GM12878 (cell line): ENCODE results near the gene CDCA3. TPM values are rescaled to one million over a fixed set of nuclear protein-coding genes. Genes with fewer than 3 reads are reported as not detected.
A peak's percentile ranks its signal among the peaks of the same experiment; 100 is the strongest.

Source experiments
- ATAC-seq: fragments of 200-7000 bp; cut with Tn5 transposase; 3 replicates; pipeline ENCODE4 v1.9.1; 2020; ENCODE audit warnings: mild to moderate bottlenecking, moderate library complexity
- BruUV-seq: library from RNA; stranded (reverse); fragments of 400-500 nt; replicated peaks from 2 replicates; lab custom pipeline; 2021; lab: Mats Ljungman, UMichigan
- CTCF ChIA-PET: fragments of 300-600 bp; sonication (Branson Sonifier 250); formaldehyde crosslinking; extraction: SDS; loops from one replicate; lab custom pipeline; 2021; ENCODE audit warnings: inconsistent platforms; lab: Yijun Ruan, JAX
- POLR2A ChIA-PET: fragments of 350-600 bp; formaldehyde crosslinking; extraction: SDS; loops from one replicate; lab custom pipeline; 2021; ENCODE audit warnings: inconsistent platforms; lab: Charles Lee
- RAD21 ChIA-PET: fragments of 300-600 bp; sonication (Branson Sonifier 250); formaldehyde crosslinking; loops from one replicate; lab custom pipeline; 2023; ENCODE audit warnings: antibody characterized with exemption; ENCODE audit not compliant: unreplicated experiment; lab: Charles Lee
- SMC1A ChIA-PET: fragments of 300-600 bp; sonication (Branson Sonifier 250); formaldehyde crosslinking; loops from one replicate; lab custom pipeline; 2023; ENCODE audit not compliant: unreplicated experiment, uncharacterized antibody; lab: Charles Lee
- DNase-seq: peaks from one replicate; pipeline ENCODE4 v3.0.0-alpha.2; 2011; ENCODE audit warnings: low read depth, low spot score
- FAIRE-seq: peaks from 3 replicates; lab custom pipeline; 2011; peaks lifted over from hg19 to GRCh38; lab: Jason Lieb, UNC
- H2AFZ ChIP-seq: 2 replicates; pipeline ENCODE4 v1.6.0; 2011; ENCODE audit warnings: low read depth, low read length, control low read depth; ENCODE audit not compliant: control insufficient read depth
- H3K27ac ChIP-seq: 2 replicates; pipeline ENCODE4 v1.5.1; 2011; ENCODE audit warnings: control low read depth; ENCODE audit not compliant: control insufficient read depth, insufficient read depth
- H3K27me3 ChIP-seq, 2 experiments: replicated peaks in 1 of 2; 2 replicates each; pipeline versions ENCODE4 v1.6.0 to v1.6.1; 2011; ENCODE audit warnings: low read length in 1 of 2; ENCODE audit not compliant: control insufficient read depth in 2 of 2, insufficient read depth in 2 of 2
- H3K36me3 ChIP-seq, 2 experiments: 2 replicates each; pipeline ENCODE4 v1.5.1; 2011; ENCODE audit warnings: low read length in 1 of 2; ENCODE audit not compliant: control insufficient read depth in 2 of 2, insufficient read depth in 2 of 2
- H3K4me1 ChIP-seq: 2 replicates; pipeline ENCODE4 v1.6.1; 2011; ENCODE audit warnings: mild to moderate bottlenecking, low read length, moderate library complexity, mixed read lengths; ENCODE audit not compliant: control insufficient read depth, insufficient read depth
- H3K4me2 ChIP-seq: 2 replicates; pipeline ENCODE4 v1.6.0; 2011; ENCODE audit warnings: control low read depth; ENCODE audit not compliant: control insufficient read depth, insufficient read depth
- H3K4me3 ChIP-seq: fragments of 200-600 bp; sonication (generic); 2 replicates; pipeline ENCODE4 v1.5.1; 2016
- H3K79me2 ChIP-seq: 2 replicates; pipeline ENCODE4 v1.6.0; 2011; ENCODE audit warnings: low read length; ENCODE audit not compliant: control insufficient read depth, insufficient read depth
- H3K9ac ChIP-seq: 2 replicates; pipeline ENCODE4 v1.8.0; 2011; ENCODE audit warnings: low read length, control low read depth, mixed read lengths; ENCODE audit not compliant: control insufficient read depth, insufficient read depth
- H3K9me3 ChIP-seq: replicated peaks from 3 replicates; pipeline ENCODE4 v1.5.1; 2011; ENCODE audit warnings: mild to moderate bottlenecking, low read length; ENCODE audit not compliant: control insufficient read depth, insufficient read depth
- H4K20me1 ChIP-seq: 2 replicates; pipeline ENCODE4 v1.6.0; 2011; ENCODE audit not compliant: control insufficient read depth, insufficient read depth
- BCL3 ChIP-seq: IDR thresholded peaks from 2 replicates; pipeline ENCODE4 v1.6.1; 2011; ENCODE audit warnings: borderline replicate concordance, low read depth, mild to moderate bottlenecking, moderate library complexity, low read length; ENCODE audit not compliant: insufficient read depth, poor library complexity, severe bottlenecking
- BCLAF1 ChIP-seq: fragments of 450-650 bp; IDR thresholded peaks from 2 replicates; pipeline ENCODE4 v1.6.1; 2017; ENCODE audit warnings: antibody characterized with exemption, mild to moderate bottlenecking, moderate library complexity
- CHD4 ChIP-seq: fragments of 200-600 bp; sonication (generic); IDR thresholded peaks from 2 replicates; pipeline ENCODE4 v1.6.1; 2016; ENCODE audit warnings: mild to moderate bottlenecking
- CTCF ChIP-seq, 3 experiments: IDR thresholded peaks in 2 of 3; conservative IDR thresholded peaks in 1 of 3; 2 replicates each; pipeline ENCODE4 v1.5.1; 2011; ENCODE audit warnings: low read depth in 3 of 3, low read length in 3 of 3, mild to moderate bottlenecking in 3 of 3, control low read depth in 2 of 3, moderate library complexity in 2 of 3, inconsistent platforms in 1 of 3, mixed read lengths in 1 of 3; ENCODE audit not compliant: control insufficient read depth in 2 of 3, insufficient read depth in 1 of 3; ENCODE audit errors: extremely low read depth in 1 of 3
- EZH2 ChIP-seq: IDR thresholded peaks from 2 replicates; pipeline ENCODE4 v1.6.1; 2012; ENCODE audit warnings: low read depth, mild to moderate bottlenecking, control low read depth, inconsistent platforms, low read length, borderline replicate concordance; ENCODE audit not compliant: control insufficient read depth
- GATAD2B ChIP-seq: fragments of 450-650 bp; conservative IDR thresholded peaks from 2 replicates; pipeline ENCODE4 v1.6.1; 2017; ENCODE audit warnings: low read depth, mild to moderate bottlenecking, moderate library complexity
- MTA3 ChIP-seq: IDR thresholded peaks from 2 replicates; pipeline ENCODE4 v1.6.1; 2012; ENCODE audit warnings: low read length, inconsistent platforms, borderline replicate concordance
- MYC ChIP-seq: IDR thresholded peaks from 2 replicates; pipeline ENCODE4 v1.6.1; 2011; ENCODE audit warnings: mild to moderate bottlenecking, low read length, moderate library complexity, inconsistent platforms; ENCODE audit not compliant: insufficient read depth, insufficient replicate concordance, insufficient read length, severe bottlenecking
- NFXL1 ChIP-seq: fragments of 450-650 bp; IDR thresholded peaks from 2 replicates; pipeline ENCODE4 v1.6.1; 2017; ENCODE audit warnings: antibody characterized with exemption, mild to moderate bottlenecking, borderline replicate concordance
- RCOR1 ChIP-seq: conservative IDR thresholded peaks from 2 replicates; pipeline ENCODE4 v1.6.1; 2012; ENCODE audit warnings: low read depth, low read length, improper control_type of control experiment
- SMAD1 ChIP-seq: fragments of 450-650 bp; IDR thresholded peaks from 2 replicates; pipeline ENCODE4 v1.6.1; 2018; ENCODE audit warnings: mild to moderate bottlenecking, low read depth; ENCODE audit not compliant: partially characterized antibody
- SP1 ChIP-seq: IDR thresholded peaks from one replicate; pipeline ENCODE4 v1.6.1; 2011; ENCODE audit warnings: low read depth, low read length
- SUZ12 ChIP-seq: fragments of 200-600 bp; sonication (generic); IDR thresholded peaks from one replicate; pipeline ENCODE4 v1.6.1; 2018; ENCODE audit warnings: antibody characterized with exemption, mild to moderate bottlenecking; ENCODE audit not compliant: unreplicated experiment
- TCF3 ChIP-seq: IDR thresholded peaks from 2 replicates; pipeline ENCODE4 v1.6.1; 2012; ENCODE audit warnings: low read depth, mild to moderate bottlenecking, low read length, borderline replicate concordance; ENCODE audit not compliant: insufficient read depth
- TCF7 ChIP-seq: IDR thresholded peaks from 2 replicates; pipeline ENCODE4 v1.6.1; 2014; ENCODE audit warnings: antibody characterized with exemption, borderline replicate concordance
- ZBED1 ChIP-seq: IDR thresholded peaks from 2 replicates; pipeline ENCODE4 v1.6.1; 2016; ENCODE audit warnings: borderline replicate concordance
- WGBS: methylation state at CpG from one replicate; pipeline ENCODE4 v1.1.6; 2016; ENCODE audit warnings: low lambda C conversion rate; ENCODE audit not compliant: insufficient replicate concordance, insufficient coverage; ENCODE audit errors: missing lambda C conversion rate; 5-methylcytosine and 5-hydroxymethylcytosine counted together
- in situ Hi-C: fragments of 300-500 bp; cut with MboI; formaldehyde crosslinking; loops from 9 replicates; pipeline ENCODE4 v1.14.3; 2018; ENCODE audit warnings: mixed read lengths
- intact Hi-C: fragments of 100-400 bp; cut with micrococcal nuclease; formaldehyde crosslinking; loops from one replicate; pipeline ENCODE4 v1.14.2; 2022; ENCODE audit not compliant: unreplicated experiment
- polyA plus RNA-seq, 11 experiments: library from polyadenylated mRNA; depleted of rRNA in 4 of 11; unstranded in 6 of 11; stranded (reverse) in 5 of 11; fragments of >200 nt; fragmentation: Nextera tagmentation in 4 of 11; fragmentation: Illumina TruSeq in 1 of 11; extraction: Ambion mirVana in 4 of 11; extraction: Trizol in 1 of 11; gene quantifications; 1 replicate in 1 of 11; 2 replicates in 10 of 11; pipeline versions ENCODE4 v1.2.1 to v1.2.3, GENCODE V29; 2011 to 2016; ENCODE audit warnings: inconsistent platforms in 2 of 11, missing spikeins in 2 of 11, low read depth in 1 of 11
- total RNA-seq, 4 experiments: library from RNA; depleted of rRNA in 3 of 4; stranded (reverse); fragments of >200 nt in 3 of 4; fragmentation: Illumina TruSeq in 1 of 4; extraction: Trizol in 1 of 4; gene quantifications; 2 replicates each; pipeline versions ENCODE4 v1.2.1 to v1.2.3, GENCODE V29; 2013 to 2021

Gene CDCA3
- total and polyA plus RNA-seq, 10 of the 15 experiments (the other 5 are each of a cell fraction or from before 2014, with no cell fraction given): 34.5 to 148 (median 97.4) TPM

GRCh38 chr12:6827982-6828780 is 22.9 kb downstream of the CDCA3 start, which contains the start of gene P3H3:
P3H3 (plus strand) TSS chr12:6828407; CDS start chr12:6828441, 34 bp downstream.
- Histone ChIP-seq H4K20me1 (no peaks in the 10 kb centered on the region), H3K4me2 (peak within 1 kb of the TSS; percentile 95), H3K79me2 (no peaks in the 10 kb centered on the region), H3K36me3 (no peaks in the 10 kb centered on the region), H3K9ac (no peak within 1 kb of the TSS), H3K27me3 (peaks cover 25 to 26% of the 10 kb centered on the region in 2 experiments), H3K4me3 (peak within 1 kb of the TSS; percentile 74; the same call in 1 of the 2 replicates), H3K9me3 (no peaks in the 10 kb centered on the region), H3K27ac (no peak within 1 kb of the TSS), H2AFZ (peak within 1 kb of the TSS; percentile 68), H3K4me1 (peaks cover 4% of the 10 kb centered on the region)
- ATAC-seq: no peak
- BruUV-seq: no TSS peak
- SMC1A ChIA-PET: interaction anchor here (0.6 to 4.8 kb wide), 2 partner anchors 75 to 93 kb away, joined by 3 to 23 read pairs; partner anchors contain the start of gene MLF2
- no peak for FAIRE-seq
- under 1% methylated on average over 17 of the region's 60 CpGs for WGBS
- RAD21 ChIA-PET: interaction anchor here (0.7 to 4.2 kb wide), 5 partner anchors 24 to 75 kb away, joined by 3 to 25 read pairs (median 3); partner anchors contain the start of genes MLF2 and USP5
- intact Hi-C loops (loop anchor here (5.0 kb wide), 1 partner anchor 91 kb away; no protein-coding TSS in a partner anchor), in situ Hi-C loops (loop anchor here (5.0 kb wide), 1 partner anchor 76 kb away; the partner anchor contains the start of gene MLF2)
- CTCF ChIA-PET: interaction anchor here (2.3 to 5.1 kb wide), 2 partner anchors 44 to 75 kb away, joined by 9 to 71 read pairs; partner anchors contain the start of genes MLF2 and SPSB2
- no peak for DNase-seq
- POLR2A ChIA-PET: interaction anchor here (0.5 to 1.4 kb wide), 4 partner anchors 12 to 200 kb away, joined by 3 to 4 read pairs (median 3); no protein-coding TSS in a partner anchor
- no peak for TF ChIP-seq MYC
- TF ChIP-seq SP1: no peak
- TF ChIP-seq NFXL1: no peak
- TF ChIP-seq BCL3: no peak
- TF ChIP-seq GATAD2B: peak; percentile 30; the same call in 1 of the 2 replicates
- no peak for TF ChIP-seq ZBED1
- no peak for TF ChIP-seq TCF3
- TF ChIP-seq SMAD1: no peak
- no peak for TF ChIP-seq CTCF (IDR thresholded peaks at IDR 0.05 in 2 of 3, conservative IDR thresholded peaks at IDR 0.05 in 1 of 3; ENCODE audit: control insufficient read depth in 2 of 3, extremely low read depth in 1 of 3, insufficient read depth in 1 of 3, low read depth in 3 of 3, low read length in 3 of 3)
- no peak for TF ChIP-seq CHD4
- no peak for TF ChIP-seq MTA3
- no peak for TF ChIP-seq RCOR1
- no peak for TF ChIP-seq EZH2
- TF ChIP-seq SUZ12: peak; percentile 97
- no peak for TF ChIP-seq TCF7
- no peak for TF ChIP-seq BCLAF1
